Endothelial cell of umbilical vein (primary cell): Measurements from ENCODE around the gene FLT3. TPM values are rescaled to one million over a fixed set of nuclear protein-coding genes. Genes with fewer than 3 reads are reported as not detected.

Source experiments
- BruUV-seq: library from RNA; stranded (reverse); fragments of 400-500 nt; replicated peaks from 2 replicates; lab custom pipeline; 2021; lab: Mats Ljungman, UMichigan
- CTCF ChIA-PET: fragments of 300-600, 350-600 bp; sonication (Branson Sonifier 250); formaldehyde crosslinking; loops from one replicate; lab custom pipeline; 2021; ENCODE audit warnings: antibody characterized with exemption, inconsistent platforms; lab: Charles Lee
- POLR2A ChIA-PET: fragments of 300-600, 350-600 bp; sonication (Branson Sonifier 250); formaldehyde crosslinking; loops from one replicate; lab custom pipeline; 2021; ENCODE audit warnings: antibody characterized with exemption, inconsistent platforms; lab: Charles Lee
- DNase-seq: peaks from one replicate; pipeline ENCODE4 v3.0.0-alpha.2; 2011; ENCODE audit warnings: low read depth, low spot score
- FAIRE-seq: peaks from 2 replicates; lab custom pipeline; 2011; peaks lifted over from hg19 to GRCh38; lab: Jason Lieb, UNC
- H2AFZ ChIP-seq: 2 replicates; pipeline ENCODE4 v1.6.0; 2012; ENCODE audit warnings: low read depth, low read length, control low read depth, inconsistent platforms
- H3K27ac ChIP-seq: 2 replicates; pipeline ENCODE4 v1.5.1; 2011; ENCODE audit warnings: low read depth, mild to moderate bottlenecking, control low read depth, low read length, moderate library complexity; ENCODE audit not compliant: insufficient read depth
- H3K27me3 ChIP-seq, 2 experiments: 2 replicates each; pipeline versions ENCODE4 v1.6.0 to v1.6.1; 2011; ENCODE audit warnings: low read length in 2 of 2, mixed read lengths in 1 of 2; ENCODE audit not compliant: control insufficient read depth in 2 of 2, insufficient read depth in 2 of 2
- H3K36me3 ChIP-seq, 2 experiments: 2 replicates in 1 of 2; 3 replicates in 1 of 2; pipeline ENCODE4 v1.5.1; 2011; ENCODE audit warnings: low read length in 2 of 2, mild to moderate bottlenecking in 1 of 2, moderate library complexity in 1 of 2; ENCODE audit not compliant: control insufficient read depth in 2 of 2, insufficient read depth in 2 of 2; ENCODE audit errors: extremely low read depth in 1 of 2
- H3K4me1 ChIP-seq: 3 replicates; pipeline ENCODE4 v1.5.1; 2011; ENCODE audit warnings: mild to moderate bottlenecking, low read length; ENCODE audit not compliant: control insufficient read depth, insufficient read depth; ENCODE audit errors: extremely low read depth
- H3K4me2 ChIP-seq: 2 replicates; pipeline ENCODE4 v1.6.1; 2011; ENCODE audit warnings: low read length, control low read depth, mixed read lengths; ENCODE audit not compliant: insufficient read depth
- H3K4me3 ChIP-seq, 3 experiments: fragments of 200-600 bp in 1 of 3; sonication (generic), shearing (Covaris generic) in 1 of 3; replicated peaks in 1 of 3; 2 replicates each; pipeline ENCODE4 v1.5.1; 2011 to 2016; ENCODE audit warnings: control low read depth in 3 of 3, low read length in 3 of 3, mild to moderate bottlenecking in 2 of 3, inconsistent platforms in 1 of 3, low read depth in 1 of 3, moderate library complexity in 1 of 3; ENCODE audit not compliant: insufficient read depth in 1 of 3
- H3K79me2 ChIP-seq: 2 replicates; pipeline ENCODE4 v1.6.0; 2012; ENCODE audit warnings: low read length, inconsistent platforms; ENCODE audit not compliant: control insufficient read depth, insufficient read depth
- H3K9ac ChIP-seq: replicated peaks from 2 replicates; pipeline ENCODE3; 2011; ENCODE audit warnings: low read length, control low read depth; ENCODE audit not compliant: insufficient read depth; ENCODE audit errors: extremely low read depth
- H3K9me1 ChIP-seq: replicated peaks from 3 replicates; pipeline ENCODE4 v1.6.0; 2011; ENCODE audit warnings: mild to moderate bottlenecking, low read length; ENCODE audit not compliant: control insufficient read depth, insufficient read depth; ENCODE audit errors: extremely low read depth
- H3K9me3 ChIP-seq: replicated peaks from 2 replicates; pipeline ENCODE4 v1.5.1; 2012; ENCODE audit warnings: low read length, inconsistent platforms; ENCODE audit not compliant: control insufficient read depth, insufficient read depth
- H4K20me1 ChIP-seq: replicated peaks from 2 replicates; pipeline ENCODE3; 2011; ENCODE audit warnings: mild to moderate bottlenecking, low read length; ENCODE audit not compliant: control insufficient read depth, insufficient read depth; ENCODE audit errors: extremely low read depth
- EZH2 ChIP-seq: IDR thresholded peaks from 2 replicates; pipeline ENCODE4 v1.6.1; 2012; ENCODE audit warnings: borderline replicate concordance, low read depth, mild to moderate bottlenecking, moderate library complexity, low read length, inconsistent platforms; ENCODE audit not compliant: severe bottlenecking
- FOS ChIP-seq: IDR thresholded peaks from 2 replicates; pipeline ENCODE4 v1.6.1; 2011; ENCODE audit warnings: mild to moderate bottlenecking, low read length, moderate library complexity, borderline replicate concordance; ENCODE audit not compliant: insufficient read depth
- GATA2 ChIP-seq: IDR thresholded peaks from 2 replicates; pipeline ENCODE4 v1.7.0; 2011; ENCODE audit warnings: low read depth, mild to moderate bottlenecking, moderate library complexity, mixed read lengths, low read length; ENCODE audit not compliant: insufficient read length, insufficient read depth
- JUN ChIP-seq: IDR thresholded peaks from 2 replicates; pipeline ENCODE4 v1.6.1; 2011; ENCODE audit warnings: borderline replicate concordance, low read depth; ENCODE audit not compliant: insufficient read length, insufficient read depth
- MYC ChIP-seq: IDR thresholded peaks from one replicate; pipeline ENCODE4 v1.6.1; 2011; ENCODE audit warnings: mild to moderate bottlenecking, low read depth, low read length
- POLR2A ChIP-seq: IDR thresholded peaks from 2 replicates; pipeline ENCODE4 v1.6.1; 2012; ENCODE audit warnings: low read depth, mild to moderate bottlenecking, control low read depth, low read length
- POLR2AphosphoS5 ChIP-seq: IDR thresholded peaks from 2 replicates; pipeline ENCODE4 v1.6.1; 2012; ENCODE audit warnings: low read depth, mild to moderate bottlenecking, control low read depth, low read length, moderate library complexity; ENCODE audit not compliant: insufficient read depth
- dilution Hi-C: fragments of 300-500 bp; cut with MboI; formaldehyde crosslinking; loops from one replicate; pipeline ENCODE4 v1.15.0; 2019; ENCODE audit warnings: low sequenced_read_pairs; ENCODE audit not compliant: extremely low pct_ligation_motif_present
- intact Hi-C: fragments of 100-400 bp; cut with micrococcal nuclease; formaldehyde crosslinking; loops from one replicate; pipeline ENCODE4 v1.10.0; 2022
- polyA plus RNA-seq, 4 experiments: library from polyadenylated mRNA; depleted of rRNA in 3 of 4; stranded (reverse) in 3 of 4; unstranded in 1 of 4; fragments of >200 nt; gene quantifications; 2 replicates each; pipeline versions ENCODE4 v1.2.1 to v1.2.3, GENCODE V29; 2011 to 2012; ENCODE audit warnings: missing spikeins in 1 of 4
- total RNA-seq: library from RNA; stranded (reverse); gene quantifications from 2 replicates; pipeline ENCODE4 v1.2.3, GENCODE V29; 2021
- TF ChIP-seq, protein P1 (sequence below), 2 donors: IDR thresholded peaks; 1 replicate in 1 of 2; 2 replicates in 1 of 2; pipeline ENCODE4 v1.5.1; 2011; ENCODE audit warnings: low read length in 2 of 2, mild to moderate bottlenecking in 2 of 2, moderate library complexity in 2 of 2, control low read depth in 1 of 2, inconsistent platforms in 1 of 2, low read depth in 1 of 2; ENCODE audit not compliant: insufficient read depth in 1 of 2; ENCODE audit errors: extremely low read depth in 1 of 2
- TF ChIP-seq, protein P2 (sequence below): IDR thresholded peaks from 2 replicates; pipeline ENCODE4 v1.6.1; 2011; ENCODE audit not compliant: insufficient read depth, insufficient read length

Gene FLT3
- total and polyA plus RNA-seq, 2 donors (not counting 3 experiments of a cell fraction or from before 2014, with no cell fraction given), result 0.03 TPM; not detected in 1

DNA sequence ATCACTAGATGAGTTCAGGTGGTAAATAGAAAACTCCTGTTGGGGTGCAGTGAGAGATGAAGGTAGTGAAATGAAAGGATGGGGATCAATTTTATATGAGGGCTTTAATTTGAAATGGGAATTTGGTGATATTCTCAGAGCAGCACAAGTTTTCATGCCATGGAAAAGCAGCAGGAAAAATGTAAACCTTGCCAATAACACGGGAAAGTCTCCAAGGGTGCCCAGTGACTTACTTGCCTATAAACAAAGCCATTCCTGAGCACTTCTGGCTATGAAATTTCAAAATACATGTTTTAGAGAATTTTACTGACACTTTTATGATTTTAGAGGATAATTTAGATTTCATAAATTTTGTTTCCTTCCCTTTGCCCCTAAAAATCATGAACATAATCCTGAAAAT, 16.4 kb upstream of the FLT3 start:
- H3K27ac ChIP-seq, result no peak overlapping the region
- dilution Hi-C loops (no loop called here), intact Hi-C loops (no loop called here)
- no peaks in the 10 kb centered on the region for H3K4me1 ChIP-seq
- no peak overlapping the region for H3K4me2 ChIP-seq
- H4K20me1 ChIP-seq, result no peaks in the 10 kb centered on the region
- H2AFZ ChIP-seq, result no peak overlapping the region
- no peaks in the 10 kb centered on the region for H3K36me3 ChIP-seq
- no peak overlapping the region for H3K9ac ChIP-seq
- H3K27me3 ChIP-seq, result peaks cover 6 to 15% of the 10 kb centered on the region in 2 experiments
- no peaks in the 10 kb centered on the region for H3K9me1 ChIP-seq
- no peak for FAIRE-seq
- BruUV-seq, result no TSS peak
- no peaks in the 10 kb centered on the region for H3K9me3 ChIP-seq
- no peak for DNase-seq
- no peaks in the 10 kb centered on the region for H3K79me2 ChIP-seq
- ChIA-PET CTCF (no interaction called here), POLR2A (no interaction called here)
- no peak overlapping the region for H3K4me3 ChIP-seq
- TF ChIP-seq, protein P1, sequence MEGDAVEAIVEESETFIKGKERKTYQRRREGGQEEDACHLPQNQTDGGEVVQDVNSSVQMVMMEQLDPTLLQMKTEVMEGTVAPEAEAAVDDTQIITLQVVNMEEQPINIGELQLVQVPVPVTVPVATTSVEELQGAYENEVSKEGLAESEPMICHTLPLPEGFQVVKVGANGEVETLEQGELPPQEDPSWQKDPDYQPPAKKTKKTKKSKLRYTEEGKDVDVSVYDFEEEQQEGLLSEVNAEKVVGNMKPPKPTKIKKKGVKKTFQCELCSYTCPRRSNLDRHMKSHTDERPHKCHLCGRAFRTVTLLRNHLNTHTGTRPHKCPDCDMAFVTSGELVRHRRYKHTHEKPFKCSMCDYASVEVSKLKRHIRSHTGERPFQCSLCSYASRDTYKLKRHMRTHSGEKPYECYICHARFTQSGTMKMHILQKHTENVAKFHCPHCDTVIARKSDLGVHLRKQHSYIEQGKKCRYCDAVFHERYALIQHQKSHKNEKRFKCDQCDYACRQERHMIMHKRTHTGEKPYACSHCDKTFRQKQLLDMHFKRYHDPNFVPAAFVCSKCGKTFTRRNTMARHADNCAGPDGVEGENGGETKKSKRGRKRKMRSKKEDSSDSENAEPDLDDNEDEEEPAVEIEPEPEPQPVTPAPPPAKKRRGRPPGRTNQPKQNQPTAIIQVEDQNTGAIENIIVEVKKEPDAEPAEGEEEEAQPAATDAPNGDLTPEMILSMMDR (IDR thresholded peaks at IDR 0.05; ENCODE audit: extremely low read depth in 1 of 2, insufficient read depth in 1 of 2, low read depth in 1 of 2, low read length in 2 of 2), result no peak
- no peak for TF ChIP-seq POLR2A
- no peak for TF ChIP-seq POLR2AphosphoS5
- no peak for TF ChIP-seq JUN
- no peak for TF ChIP-seq EZH2
- TF ChIP-seq FOS, result no peak
- TF ChIP-seq GATA2, result no peak
- TF ChIP-seq, protein P2, sequence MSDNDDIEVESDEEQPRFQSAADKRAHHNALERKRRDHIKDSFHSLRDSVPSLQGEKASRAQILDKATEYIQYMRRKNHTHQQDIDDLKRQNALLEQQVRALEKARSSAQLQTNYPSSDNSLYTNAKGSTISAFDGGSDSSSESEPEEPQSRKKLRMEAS, result no peak
- TF ChIP-seq MYC, result no peak
